NCI-H1048 (cell line): ENCODE data around the gene PCDH12.

ENCODE experiments used
- DNase-seq: peaks from one replicate; lab custom pipeline; 2025; lab: John Stamatoyannopoulos, UW

The PCDH12 gene

DNA sequence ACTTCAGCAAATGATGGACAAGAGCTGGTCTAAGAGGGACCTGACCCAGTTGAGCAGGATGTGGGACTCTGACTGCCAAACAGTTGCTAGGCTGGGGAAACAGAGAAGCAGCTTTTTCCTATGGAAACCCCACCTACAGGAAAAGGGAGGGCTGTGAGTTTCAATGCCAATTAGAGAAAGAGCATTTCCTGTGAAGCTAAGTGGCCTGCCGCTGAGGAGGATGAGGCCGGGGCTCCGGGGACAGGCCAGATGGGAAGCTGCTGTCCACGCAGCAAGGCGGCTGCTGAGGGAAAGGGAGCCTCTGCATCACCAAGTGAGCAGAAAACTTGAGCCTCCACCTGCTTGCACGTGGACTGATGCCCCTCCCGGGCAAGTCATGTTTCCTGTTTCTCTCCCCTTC, at the start of gene PCDH12:
PCDH12 (minus strand) TSS at position 90 of the 400 bp plus-strand sequence. CDS start 351 bp downstream, outside the sequence.
- no peak for DNase-seq

DNA sequence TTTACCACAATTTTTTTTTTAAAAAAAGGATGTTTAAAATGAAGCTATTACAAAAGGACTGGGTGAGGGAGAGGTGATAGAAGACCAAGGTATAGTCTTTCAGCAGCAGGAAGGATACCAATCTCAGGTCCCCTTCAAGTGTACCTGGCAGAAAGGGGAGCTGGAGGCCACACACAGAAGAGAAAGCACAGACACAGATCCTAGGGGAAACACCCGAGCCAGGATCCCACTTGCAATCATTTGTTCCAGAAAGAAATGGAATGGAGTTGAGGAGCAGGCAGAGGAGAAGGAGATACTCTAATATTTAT, 49.2 kb upstream of the PCDH12 start:
- no peak for DNase-seq

DNA sequence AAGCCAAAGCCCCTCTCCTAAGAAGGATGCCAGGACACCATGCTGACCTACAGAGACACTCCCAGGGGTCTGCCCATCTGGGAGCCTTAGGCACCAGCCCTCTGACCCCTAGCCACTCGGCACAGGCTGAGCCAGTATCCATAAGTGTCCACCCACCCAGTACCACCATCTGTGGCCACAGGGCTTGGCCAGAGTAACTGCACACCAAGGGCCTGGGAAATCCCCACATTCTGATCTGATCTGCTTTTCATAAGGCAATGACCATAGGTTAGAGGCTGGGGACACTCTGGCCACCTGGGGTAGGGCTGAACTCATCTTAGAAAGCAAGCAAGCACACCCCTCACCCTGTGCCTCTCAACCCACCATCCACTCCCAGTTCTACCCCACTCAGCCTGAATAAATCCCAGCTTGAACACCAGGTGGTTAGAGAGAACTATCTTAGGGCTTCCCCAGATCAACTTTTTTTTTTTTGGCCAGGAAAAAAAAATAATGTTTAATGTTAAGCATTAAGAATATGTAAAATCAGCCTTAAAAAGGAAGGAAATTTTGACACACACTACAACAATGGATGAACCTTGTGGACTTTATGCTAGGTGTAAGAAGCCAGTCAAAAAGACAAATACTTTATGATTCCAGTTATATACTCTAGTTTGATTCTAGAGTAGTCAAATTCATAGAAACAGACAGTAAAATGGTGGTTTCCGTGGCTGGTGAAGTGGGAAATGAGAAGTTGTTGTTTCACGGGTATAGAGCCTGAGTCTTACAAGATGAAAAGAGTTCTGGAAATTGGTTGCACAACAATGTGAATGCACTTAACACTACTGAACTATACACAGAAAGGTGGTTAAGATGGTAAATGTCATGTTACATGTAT, 48.6 kb upstream of the PCDH12 start:
- DNase-seq = no peak

DNA sequence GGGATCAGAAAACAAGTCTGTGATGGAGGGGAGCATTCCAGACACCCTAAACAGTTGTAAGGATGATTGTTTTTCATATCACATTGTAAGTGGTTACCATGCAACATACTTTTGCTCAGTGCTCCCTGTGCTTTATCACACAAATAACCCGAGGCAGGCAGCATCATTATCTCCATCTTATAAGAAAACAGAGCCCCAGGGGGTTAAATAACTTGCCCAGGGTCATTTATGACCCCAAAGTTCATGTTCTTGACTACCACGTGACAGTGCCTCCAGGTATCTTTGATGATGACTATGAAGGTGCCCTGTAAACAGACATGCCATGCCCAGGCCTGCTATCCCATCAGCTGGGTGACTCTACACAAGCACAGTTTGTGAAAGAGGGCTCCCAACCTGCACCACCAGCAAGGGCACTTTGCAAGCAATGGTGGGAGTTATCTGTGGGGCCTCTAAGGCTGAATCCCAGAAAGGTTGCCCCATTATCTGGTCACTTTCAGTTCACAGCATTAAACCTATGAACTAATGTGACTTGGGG, 45.3 kb upstream of the PCDH12 start:
- DNase-seq = no peak

DNA sequence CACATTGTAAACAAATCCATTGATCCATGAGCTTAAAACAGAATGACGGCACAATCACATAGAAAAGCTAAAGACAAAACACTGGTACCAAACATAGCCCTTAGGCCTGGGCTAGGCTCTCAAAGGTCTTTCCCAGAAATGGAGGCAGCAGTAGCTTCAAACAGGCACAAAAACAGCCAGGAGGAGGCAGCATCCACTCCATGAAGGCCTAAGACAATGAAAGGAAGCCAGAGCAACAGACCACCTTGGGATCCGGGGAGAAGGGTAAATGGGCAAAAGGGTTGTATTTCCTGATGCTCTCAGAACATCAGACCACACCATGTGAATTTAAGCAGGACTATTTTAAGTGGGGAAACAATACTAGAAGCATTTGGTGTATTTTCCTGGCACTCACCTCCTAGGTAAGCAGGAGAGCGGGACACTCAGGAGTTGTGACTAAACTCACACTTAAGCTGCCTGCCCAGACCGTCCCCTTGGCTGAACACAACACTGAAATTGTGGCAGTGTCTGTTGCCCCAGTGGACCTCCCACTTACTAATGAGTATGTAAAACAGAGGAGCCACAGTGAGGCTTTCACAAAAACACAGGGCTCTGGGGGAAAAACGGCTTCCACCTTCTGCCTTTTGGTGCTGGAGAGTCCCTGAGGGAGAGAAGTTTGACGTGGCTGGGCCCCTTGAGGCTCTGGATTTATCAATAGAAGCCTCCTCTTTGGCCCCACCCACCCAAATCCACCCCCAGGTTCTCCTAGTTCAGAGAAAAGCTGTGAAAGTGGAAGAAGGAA, 42.9 kb upstream of the PCDH12 start:
- no peak for DNase-seq

DNA sequence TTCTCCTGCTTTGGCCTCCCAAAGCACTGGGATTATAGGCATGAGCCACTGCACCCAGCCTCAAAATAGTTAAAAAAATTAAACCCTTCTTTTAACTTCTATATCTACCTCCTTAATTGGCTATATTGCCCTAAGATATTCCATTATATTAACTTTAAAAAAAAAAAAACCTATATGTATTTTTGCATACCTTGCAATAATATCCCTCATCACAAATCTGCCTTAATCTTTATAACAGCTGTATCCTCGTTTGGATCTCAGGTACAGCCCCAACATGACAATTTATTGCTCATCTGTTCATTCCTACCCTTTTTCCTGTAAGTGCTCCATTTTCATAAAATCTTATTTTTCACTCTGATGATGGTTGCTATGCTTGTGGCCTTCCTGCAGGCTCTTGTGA, 42.2 kb upstream of the PCDH12 start:
- no peak for DNase-seq

DNA sequence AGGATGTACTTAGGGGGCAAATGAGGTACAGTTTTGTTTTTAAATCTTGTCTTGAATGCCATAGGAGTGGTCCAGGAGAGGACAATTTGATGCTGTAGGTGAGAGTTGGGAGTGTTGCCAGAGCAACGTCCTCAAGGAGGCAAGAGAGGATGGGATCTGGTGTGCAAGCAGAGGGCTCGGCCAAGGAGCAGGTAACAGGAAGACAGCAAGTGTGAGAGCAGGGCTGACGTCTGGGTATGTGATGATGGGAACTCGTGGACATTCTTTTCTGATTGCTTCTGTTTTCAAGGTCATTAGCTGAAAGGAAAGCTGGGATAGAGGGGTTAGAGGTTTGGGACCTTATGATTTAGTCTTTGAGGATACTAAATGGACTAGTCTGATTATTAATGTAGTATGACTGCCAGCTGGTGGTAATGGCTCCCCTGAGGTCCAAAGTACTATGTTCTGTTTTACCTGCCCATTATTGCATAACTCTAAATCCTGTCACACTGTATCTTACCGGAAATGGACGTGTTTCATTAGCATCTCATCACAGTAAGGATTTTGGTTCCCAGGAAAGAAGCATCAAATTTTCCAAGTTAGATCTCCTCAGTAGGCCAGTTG, 39.5 kb upstream of the PCDH12 start:
- no peak for DNase-seq

DNA sequence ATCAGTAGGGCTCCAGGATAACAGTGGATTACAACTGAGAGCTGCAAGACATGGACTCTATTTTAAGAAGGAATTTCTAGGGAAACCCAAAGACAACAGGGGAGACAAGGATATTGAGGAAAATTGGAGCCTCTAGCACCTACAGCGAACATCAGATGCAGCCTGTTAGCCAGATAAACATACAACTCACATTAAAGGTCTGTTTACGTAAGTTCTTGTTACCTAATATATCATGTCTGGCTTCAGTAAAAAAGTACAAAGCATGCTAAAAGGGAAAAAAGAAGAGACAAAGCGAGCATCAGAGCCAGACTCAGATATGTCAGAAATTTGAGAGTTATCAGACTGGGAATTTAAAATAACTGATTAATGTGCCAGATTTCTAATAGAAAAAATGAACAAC, 37.7 kb upstream of the PCDH12 start:
- no peak for DNase-seq

DNA sequence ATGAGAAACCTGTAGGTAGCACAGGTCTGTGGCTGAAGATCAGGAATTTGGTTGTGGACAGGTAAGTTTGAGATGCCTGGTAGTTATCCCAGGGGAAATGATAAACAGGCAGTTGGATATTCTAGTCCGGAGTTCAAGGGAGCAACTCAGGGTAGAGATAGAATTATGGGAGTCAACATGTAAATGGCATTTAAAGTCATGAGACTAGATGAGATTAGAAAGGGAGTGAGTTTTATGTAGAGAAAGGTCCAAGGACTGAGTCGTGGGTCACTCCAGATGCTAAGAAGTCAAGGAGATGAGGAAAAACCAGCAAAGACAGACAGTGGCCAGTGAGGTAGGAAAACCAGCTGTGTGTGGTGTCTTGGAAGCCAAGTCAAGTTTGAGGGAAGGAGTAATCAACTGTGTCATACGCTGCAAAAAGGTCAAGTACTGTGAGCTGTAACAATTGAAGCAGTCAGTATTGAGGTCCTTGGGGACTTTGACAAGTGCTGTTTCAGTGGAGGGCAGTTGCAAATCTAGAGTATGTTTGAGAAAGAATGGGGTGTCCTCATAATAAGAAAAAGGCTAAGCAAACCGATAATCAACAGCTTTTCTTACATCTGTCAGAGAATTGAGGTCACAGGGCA, 36.6 kb upstream of the PCDH12 start:
- no peak for DNase-seq

DNA sequence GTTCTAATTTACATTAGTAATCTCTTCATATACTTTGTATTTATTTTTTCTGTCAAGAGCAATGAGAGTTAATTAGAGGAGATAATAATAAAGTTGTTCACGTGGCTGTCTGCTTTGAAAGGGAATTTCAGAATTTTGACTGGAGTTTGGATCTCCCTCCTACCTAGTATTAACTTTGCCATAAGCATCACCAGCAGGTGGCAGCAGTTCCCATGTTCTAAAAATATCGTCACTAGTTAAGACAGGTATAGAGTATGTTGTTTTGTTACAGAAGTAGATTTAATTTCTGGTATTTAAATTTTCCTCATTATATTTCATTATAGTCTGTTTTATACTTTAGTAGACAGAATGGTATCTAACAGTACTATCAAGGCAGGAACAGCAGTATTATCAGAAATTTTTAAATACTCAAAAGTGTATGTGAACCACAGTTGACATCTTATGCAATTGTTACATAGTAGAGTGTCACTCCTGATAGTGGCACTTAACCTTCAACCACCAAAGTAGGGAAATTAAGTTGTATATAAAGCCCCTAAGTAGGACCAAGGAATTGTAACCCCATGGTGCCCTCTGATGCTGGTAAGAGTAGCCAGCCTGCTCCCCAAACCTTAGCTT, 34.5 kb upstream of the PCDH12 start:
- no peak for DNase-seq

DNA sequence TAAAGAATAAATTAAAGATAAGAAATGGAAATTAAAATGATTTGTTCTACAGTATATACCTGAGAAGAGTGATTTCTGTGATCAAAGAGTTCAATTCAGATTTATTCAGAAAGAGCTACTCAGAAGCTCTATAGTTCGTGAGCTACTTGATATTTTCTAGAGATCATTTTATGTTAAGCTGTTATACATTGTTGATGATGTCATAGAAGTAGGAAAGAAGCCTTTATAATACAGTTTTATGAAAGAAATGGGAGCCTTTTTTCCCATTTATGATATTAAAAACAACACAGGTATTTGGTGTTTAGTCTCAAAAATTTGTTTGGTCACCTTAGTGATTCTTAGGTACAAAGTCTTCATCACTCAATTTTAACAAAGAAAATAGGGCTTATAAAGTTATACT, 31.7 kb upstream of the PCDH12 start:
- no peak for DNase-seq

DNA sequence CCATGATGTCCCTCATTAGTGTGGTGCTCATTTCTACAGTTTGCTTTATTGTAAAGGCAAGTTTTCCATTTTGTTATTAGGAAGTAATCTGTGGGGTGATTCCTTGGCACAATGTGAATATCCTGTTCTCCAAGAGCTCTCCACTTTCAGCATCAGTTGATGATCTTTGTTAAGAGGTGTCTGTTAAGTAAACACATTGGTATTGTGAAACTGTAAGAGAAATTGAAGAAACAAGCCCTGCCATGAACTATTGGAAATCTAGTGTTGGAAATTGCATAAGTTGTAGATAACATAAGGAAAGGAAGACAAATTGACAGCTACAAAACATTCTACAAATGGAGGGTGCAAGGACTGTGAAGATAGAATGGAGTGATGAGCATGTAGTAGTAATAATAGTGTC, 28.1 kb upstream of the PCDH12 start:
- DNase-seq = no peak

DNA sequence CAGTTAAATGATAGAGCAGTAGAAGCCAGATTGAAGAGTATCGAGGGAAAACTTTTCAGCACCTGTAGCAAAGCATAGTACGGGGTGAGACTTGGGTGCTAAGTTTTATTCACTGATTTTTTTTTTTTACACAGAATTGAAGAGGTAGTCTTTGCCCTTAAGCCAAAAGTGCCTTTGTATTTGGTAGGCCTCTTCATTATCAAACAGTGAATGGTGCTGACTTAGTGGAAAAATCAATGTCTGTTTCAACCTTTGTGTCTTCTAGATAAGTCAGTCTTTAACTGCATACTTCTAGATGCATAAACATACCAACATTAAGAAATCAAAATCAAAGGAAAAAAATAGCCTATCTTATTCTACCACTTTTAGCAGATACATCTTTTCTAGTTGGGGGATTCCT, 24.6 kb upstream of the PCDH12 start:
- no peak for DNase-seq

DNA sequence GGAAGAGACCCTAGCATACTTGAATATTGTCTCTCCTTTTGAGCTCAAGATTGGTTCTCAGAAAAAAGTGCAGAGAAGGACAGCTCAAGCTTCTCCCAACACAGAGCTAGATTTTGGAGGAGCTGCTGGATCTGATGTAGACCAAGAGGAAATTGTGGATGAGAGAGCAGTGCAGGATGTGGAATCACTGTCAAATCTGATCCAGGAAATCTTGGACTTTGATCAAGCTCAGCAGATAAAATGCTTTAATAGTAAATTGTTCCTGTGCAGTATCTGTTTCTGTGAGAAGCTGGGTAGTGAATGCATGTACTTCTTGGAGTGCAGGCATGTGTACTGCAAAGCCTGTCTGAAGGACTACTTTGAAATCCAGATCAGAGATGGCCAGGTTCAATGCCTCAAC, 20.4 kb upstream of the PCDH12 start:
- DNase-seq = no peak

DNA sequence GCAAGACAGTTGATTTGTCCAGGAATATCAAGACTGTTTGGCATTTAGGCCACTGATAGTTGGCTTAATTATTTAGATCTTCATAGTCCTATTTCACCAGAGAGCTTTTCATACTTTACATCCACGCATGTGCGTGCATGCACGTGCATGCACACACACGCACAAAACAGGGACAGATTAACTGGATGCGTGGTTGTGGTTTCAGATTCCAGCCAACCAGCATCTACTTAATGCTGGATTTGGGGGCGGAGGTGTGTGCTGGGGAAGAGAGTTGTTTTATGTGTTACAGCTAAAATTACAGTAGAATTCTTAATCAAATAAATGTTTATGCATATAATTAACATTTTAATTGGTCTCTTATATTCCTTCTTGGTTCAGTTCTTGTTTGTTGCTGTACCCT, 18.2 kb upstream of the PCDH12 start:
- DNase-seq = no peak

DNA sequence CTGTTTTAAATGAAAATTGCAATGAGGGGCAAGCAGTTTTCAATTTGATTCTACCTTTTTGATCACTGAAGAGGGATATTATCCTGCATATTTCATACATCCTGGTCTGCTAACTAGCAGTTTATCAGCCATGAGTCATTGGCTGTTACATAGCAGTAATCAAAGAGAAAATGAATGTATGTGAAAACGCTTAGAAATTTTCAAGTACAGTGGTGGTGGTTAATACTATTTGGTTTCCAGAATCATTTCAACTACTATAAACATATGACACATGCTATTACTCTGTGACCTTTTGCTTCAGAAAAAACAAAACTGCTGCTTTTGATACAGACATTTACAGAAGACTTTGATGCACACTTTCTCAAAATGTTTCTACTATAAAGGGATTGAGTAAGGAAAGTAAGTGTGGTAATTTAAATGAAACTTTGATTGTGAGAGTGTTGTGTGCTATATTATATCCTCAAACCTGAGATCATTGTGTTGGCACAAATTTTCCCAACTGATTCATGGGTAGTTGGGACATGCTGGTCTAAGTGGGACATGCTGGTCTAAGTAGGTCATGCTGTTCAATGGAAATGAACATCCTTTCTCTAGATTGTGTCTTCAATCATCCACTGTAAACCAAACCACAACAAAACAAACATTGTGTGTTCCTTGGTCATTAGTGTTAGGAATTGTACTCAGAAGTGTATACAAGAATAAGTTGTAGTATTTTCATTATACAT, 16.0 kb upstream of the PCDH12 start:
- DNase-seq = no peak

DNA sequence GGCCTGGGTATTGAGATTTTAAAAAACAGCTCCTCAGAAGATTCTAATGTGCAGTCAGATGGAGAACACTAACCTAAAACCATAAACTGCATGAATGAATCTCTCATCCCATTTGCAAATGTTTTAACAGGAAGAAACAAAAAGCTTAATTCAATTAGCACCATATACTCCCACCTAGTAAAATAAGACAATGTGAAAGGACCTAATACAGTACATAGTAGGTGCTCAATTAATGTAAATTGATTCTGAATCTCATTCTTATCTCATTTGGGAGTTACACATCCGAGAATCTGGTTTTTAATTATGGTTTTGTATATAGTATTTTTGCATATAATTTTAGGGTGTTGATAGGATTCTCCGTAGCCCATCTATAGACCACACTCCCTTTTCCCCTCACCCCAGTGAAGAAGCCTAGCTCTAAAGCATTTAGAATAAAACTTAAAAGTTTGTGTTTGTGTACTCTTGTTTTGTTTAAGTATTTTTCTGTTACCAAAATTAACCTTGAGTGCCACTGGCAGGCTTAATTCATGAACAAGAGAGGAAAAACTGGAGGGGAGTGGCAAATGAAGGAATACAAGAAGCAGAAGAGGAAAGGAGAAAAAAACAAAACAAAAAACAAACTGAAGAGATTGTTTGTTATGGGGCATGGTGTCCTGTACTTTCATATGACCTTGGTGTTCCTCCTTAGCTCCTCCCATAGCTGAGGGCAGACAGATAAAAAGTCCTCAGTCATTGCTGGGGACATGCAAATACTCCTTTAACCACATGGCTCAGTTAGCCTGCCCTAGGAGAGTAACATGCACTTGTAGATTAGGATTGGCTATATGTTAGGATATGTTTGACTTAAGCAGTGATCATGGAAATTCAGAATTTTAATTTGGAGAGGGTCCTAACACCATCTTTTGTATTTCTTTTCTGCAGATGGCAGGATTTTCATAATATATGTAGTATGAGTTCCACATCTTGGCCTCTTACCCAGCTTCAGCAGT, 12.1 kb upstream of the PCDH12 start:
- DNase-seq = peak; percentile 26

DNA sequence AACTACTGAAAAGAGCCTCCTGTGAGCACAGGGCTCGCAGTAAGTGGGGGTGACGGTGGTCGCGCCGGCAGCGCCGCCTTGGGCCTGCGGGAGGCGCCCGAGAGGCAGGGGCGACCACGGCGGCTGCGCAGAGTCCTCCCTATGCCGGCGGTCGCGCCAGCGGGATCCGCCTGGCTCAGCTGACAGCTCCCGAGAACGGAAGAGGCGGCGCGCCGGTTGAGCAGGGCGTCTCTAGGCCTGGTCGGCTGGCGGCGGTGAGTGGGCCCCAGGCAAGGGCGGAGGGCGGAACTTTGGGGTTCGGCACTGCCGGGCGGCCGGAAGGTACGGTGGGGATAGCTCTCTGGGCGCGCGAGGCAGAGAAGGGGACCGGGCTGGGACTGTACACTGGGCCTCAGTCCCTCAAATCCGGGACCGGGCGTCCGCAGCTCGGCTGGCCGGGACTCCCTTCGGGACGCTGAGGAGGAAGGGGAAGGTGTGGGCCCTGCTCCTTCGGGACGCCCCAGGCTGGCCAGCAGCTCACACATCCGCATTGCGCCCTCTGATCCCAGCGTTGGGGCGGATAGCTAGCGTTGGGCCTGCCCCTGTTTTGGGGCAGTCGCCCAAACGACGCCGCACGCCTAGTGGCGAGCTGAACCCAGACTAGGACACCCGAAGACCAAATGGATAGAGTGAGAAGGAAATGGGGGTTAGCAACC, 11.1 kb upstream of the PCDH12 start, which contains the start of gene RNF14:
RNF14 (plus strand) TSS at position 192 of the 695 bp plus-strand sequence. CDS start 4,484 bp downstream, outside the sequence.
- peak; percentile 74 for DNase-seq

DNA sequence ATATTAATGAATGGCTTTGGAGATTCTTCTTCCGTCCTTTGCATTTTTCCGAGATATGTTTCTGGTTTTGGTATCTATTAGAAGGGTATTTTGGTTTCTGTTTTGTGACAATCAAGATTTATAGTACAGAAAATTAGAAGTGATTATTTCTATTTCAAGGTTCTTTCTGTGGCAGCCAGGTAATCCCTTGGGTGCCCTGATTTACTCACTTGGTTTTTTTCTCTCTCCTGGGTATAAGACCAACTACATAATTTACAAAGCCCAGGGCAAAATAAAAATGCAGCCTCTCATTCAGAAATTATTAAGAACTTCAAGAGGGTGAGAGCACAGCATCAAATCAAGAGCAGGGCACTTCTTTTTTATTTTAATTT, 8.9 kb upstream of the PCDH12 start:
- DNase-seq = no peak
